ENCODE results near the gene HPX.

- TF ChIP-seq CTCF (conservative IDR thresholded peaks at IDR 0.05; ENCODE audit: low read depth, low read length) = no peak
- TF ChIP-seq BHLHE40 (IDR thresholded peaks at IDR 0.05; ENCODE audit: low read depth, low read length) = no peak
- TF ChIP-seq ELK1 (IDR thresholded peaks at IDR 0.05; ENCODE audit: borderline replicate concordance, low read depth, low read length) = no peak
- TF ChIP-seq POLR2A (IDR thresholded peaks at IDR 0.05; ENCODE audit: low read depth, low read length) = no peak
- no peak for TF ChIP-seq MXI1 (IDR thresholded peaks at IDR 0.05; ENCODE audit: borderline replicate concordance, low read depth, low read length)
- no peak for TF ChIP-seq SMC3 (IDR thresholded peaks at IDR 0.05; ENCODE audit: low read depth, low read length)
- TF ChIP-seq CEBPB (IDR thresholded peaks at IDR 0.05; ENCODE audit: low read depth, low read length) = no peak
- no peak for TF ChIP-seq RFX5 (IDR thresholded peaks at IDR 0.05; ENCODE audit: low read depth, low read length)
- no peak for TF ChIP-seq USF2 (IDR thresholded peaks at IDR 0.05; ENCODE audit: low read depth, low read length)
Observed at GRCh38 chr11:6402061-6402470, 38.7 kb downstream of the HPX start.
